ENCODE results near the gene RAB3D.
"Not testable (repeated sequence)": the region's sequence is repeated elsewhere in the genome, so short reads cannot be mapped to it uniquely, and the experiment has no call there.

GRCh38 chr19:11333838-11334237, 5.6 kb downstream of the RAB3D start:
- TF ChIP-seq POLR2A, CTCF (IDR thresholded peaks at IDR 0.05): not testable (repeated sequence)

Measured in adrenal gland (tissue), 5 donors.